HEK293 (cell line): ENCODE data around the gene ARHGEF11.

Experiments used
- GLIS2 ChIP-seq: fragments of 450-650 bp; formaldehyde crosslinking; IDR thresholded peaks from 2 replicates; pipeline ENCODE4 v1.5.1; 2016; ENCODE audit warnings: missing biosample characterization, missing genetic modification characterization
- MYNN ChIP-seq: fragments of 450-650 bp; formaldehyde crosslinking; IDR thresholded peaks from 2 replicates; pipeline ENCODE4 v1.5.1; 2016; ENCODE audit warnings: missing biosample characterization, missing genetic modification characterization, borderline replicate concordance
- OSR2 ChIP-seq: fragments of 450-650 bp; formaldehyde crosslinking; IDR thresholded peaks from 2 replicates; pipeline ENCODE4 v1.5.1; 2016; ENCODE audit warnings: missing biosample characterization, missing genetic modification characterization
- RBAK ChIP-seq: fragments of 450-650 bp; formaldehyde crosslinking; IDR thresholded peaks from 2 replicates; pipeline ENCODE4 v1.5.1; 2016; ENCODE audit warnings: missing biosample characterization, missing genetic modification characterization
- SALL2 ChIP-seq: fragments of 450-650 bp; formaldehyde crosslinking; IDR thresholded peaks from 2 replicates; pipeline ENCODE4 v1.5.0; 2017; ENCODE audit warnings: missing biosample characterization, mild to moderate bottlenecking, missing genetic modification characterization, borderline replicate concordance
- SP3 ChIP-seq: fragments of 450-650 bp; formaldehyde crosslinking; IDR thresholded peaks from 2 replicates; pipeline ENCODE4 v1.5.1; 2016; ENCODE audit warnings: missing biosample characterization, missing genetic modification characterization
- ZFP41 ChIP-seq: fragments of 450-650 bp; formaldehyde crosslinking; IDR thresholded peaks from 2 replicates; pipeline ENCODE4 v1.5.1; 2016; ENCODE audit warnings: missing biosample characterization, missing genetic modification characterization, borderline replicate concordance
- ZIC2 ChIP-seq: fragments of 450-650 bp; formaldehyde crosslinking; IDR thresholded peaks from 2 replicates; pipeline ENCODE4 v1.5.1; 2016; ENCODE audit warnings: missing biosample characterization, missing genetic modification characterization
- ZNF10 ChIP-seq: fragments of 450-650 bp; formaldehyde crosslinking; IDR thresholded peaks from 2 replicates; pipeline ENCODE4 v1.5.1; 2017; ENCODE audit warnings: missing biosample characterization, missing genetic modification characterization
- ZNF114 ChIP-seq: fragments of 450-650 bp; formaldehyde crosslinking; IDR thresholded peaks from 2 replicates; pipeline ENCODE4 v1.5.0; 2017; ENCODE audit warnings: missing biosample characterization, missing genetic modification characterization
- ZNF138 ChIP-seq: fragments of 450-650 bp; formaldehyde crosslinking; IDR thresholded peaks from 2 replicates; pipeline ENCODE4 v1.5.1; 2016; ENCODE audit warnings: missing biosample characterization, missing genetic modification characterization, borderline replicate concordance
- ZNF169 ChIP-seq: fragments of 450-650 bp; formaldehyde crosslinking; IDR thresholded peaks from 2 replicates; pipeline ENCODE4 v1.5.1; 2016; ENCODE audit warnings: missing biosample characterization, missing genetic modification characterization
- ZNF239 ChIP-seq: fragments of 450-650 bp; formaldehyde crosslinking; IDR thresholded peaks from 2 replicates; pipeline ENCODE4 v1.5.1; 2016; ENCODE audit warnings: missing biosample characterization, missing genetic modification characterization
- ZNF274 ChIP-seq, 2 experiments: fragments of 200-500 bp in 1 of 2; fragments of 450-650 bp in 1 of 2; sonication (Bioruptor generic) in 1 of 2; formaldehyde crosslinking in 1 of 2; IDR thresholded peaks; 2 replicates each; pipeline versions ENCODE4 v1.5.1 to v1.6.1; 2014 to 2016; ENCODE audit warnings: borderline replicate concordance in 1 of 2, inconsistent platforms in 1 of 2, low read length in 1 of 2, missing biosample characterization in 1 of 2, missing genetic modification characterization in 1 of 2
- ZNF366 ChIP-seq: fragments of 450-650 bp; formaldehyde crosslinking; conservative IDR thresholded peaks from 2 replicates; pipeline ENCODE4 v1.5.1; 2016; ENCODE audit warnings: missing biosample characterization, missing genetic modification characterization
- ZNF510 ChIP-seq: fragments of 450-650 bp; formaldehyde crosslinking; IDR thresholded peaks from 2 replicates; pipeline ENCODE4 v1.5.1; 2018; ENCODE audit warnings: mild to moderate bottlenecking, missing genetic modification characterization, missing biosample characterization; ENCODE audit not compliant: insufficient replicate concordance
- ZNF555 ChIP-seq: fragments of 450-650 bp; formaldehyde crosslinking; conservative IDR thresholded peaks from 2 replicates; pipeline ENCODE4 v1.5.1; 2017; ENCODE audit warnings: missing biosample characterization, mild to moderate bottlenecking, missing genetic modification characterization, inconsistent platforms
- ZNF585B ChIP-seq: fragments of 450-650 bp; formaldehyde crosslinking; IDR thresholded peaks from 2 replicates; pipeline ENCODE4 v1.5.1; 2016; ENCODE audit warnings: missing biosample characterization, missing genetic modification characterization
- ZNF654 ChIP-seq: fragments of 450-650 bp; formaldehyde crosslinking; IDR thresholded peaks from 2 replicates; pipeline ENCODE4 v1.5.1; 2016; ENCODE audit warnings: low read depth, missing biosample characterization, missing genetic modification characterization
- ZNF747 ChIP-seq: fragments of 450-650 bp; formaldehyde crosslinking; IDR thresholded peaks from 2 replicates; pipeline ENCODE4 v1.5.1; 2016; ENCODE audit warnings: missing biosample characterization, missing genetic modification characterization
- ZNF777 ChIP-seq: fragments of 450-650 bp; formaldehyde crosslinking; IDR thresholded peaks from 2 replicates; pipeline ENCODE4 v1.5.1; 2017; ENCODE audit warnings: missing biosample characterization, missing genetic modification characterization, borderline replicate concordance
- ZSCAN23 ChIP-seq: fragments of 450-650 bp; formaldehyde crosslinking; IDR thresholded peaks from 2 replicates; pipeline ENCODE4 v1.5.1; 2016; ENCODE audit warnings: missing biosample characterization, missing genetic modification characterization
- ZXDB ChIP-seq: fragments of 450-650 bp; formaldehyde crosslinking; IDR thresholded peaks from 2 replicates; pipeline ENCODE4 v1.5.1; 2016; ENCODE audit warnings: missing biosample characterization, missing genetic modification characterization
- TF ChIP-seq, protein P1 (sequence below): fragments of 450-650 bp; formaldehyde crosslinking; conservative IDR thresholded peaks from 2 replicates; pipeline ENCODE4 v1.5.1; 2016; ENCODE audit warnings: low read depth, missing biosample characterization, missing genetic modification characterization
- TF ChIP-seq, protein P2 (sequence below): fragments of 450-650 bp; formaldehyde crosslinking; IDR thresholded peaks from 2 replicates; pipeline ENCODE4 v1.5.1; 2016; ENCODE audit warnings: missing biosample characterization, missing genetic modification characterization
- TF ChIP-seq, protein P3 (sequence below): fragments of 450-650 bp; formaldehyde crosslinking; IDR thresholded peaks from 2 replicates; pipeline ENCODE4 v1.5.1; 2016; ENCODE audit warnings: missing biosample characterization, missing genetic modification characterization
- TF ChIP-seq, protein P4 (sequence below): fragments of 450-650 bp; formaldehyde crosslinking; IDR thresholded peaks from 2 replicates; pipeline ENCODE4 v1.5.1; 2016; ENCODE audit warnings: missing biosample characterization, missing genetic modification characterization
- TF ChIP-seq, protein P5 (sequence below): fragments of 450-650 bp; formaldehyde crosslinking; IDR thresholded peaks from 2 replicates; pipeline ENCODE4 v1.5.1; 2016; ENCODE audit warnings: missing biosample characterization, missing genetic modification characterization

The ARHGEF11 gene

DNA sequence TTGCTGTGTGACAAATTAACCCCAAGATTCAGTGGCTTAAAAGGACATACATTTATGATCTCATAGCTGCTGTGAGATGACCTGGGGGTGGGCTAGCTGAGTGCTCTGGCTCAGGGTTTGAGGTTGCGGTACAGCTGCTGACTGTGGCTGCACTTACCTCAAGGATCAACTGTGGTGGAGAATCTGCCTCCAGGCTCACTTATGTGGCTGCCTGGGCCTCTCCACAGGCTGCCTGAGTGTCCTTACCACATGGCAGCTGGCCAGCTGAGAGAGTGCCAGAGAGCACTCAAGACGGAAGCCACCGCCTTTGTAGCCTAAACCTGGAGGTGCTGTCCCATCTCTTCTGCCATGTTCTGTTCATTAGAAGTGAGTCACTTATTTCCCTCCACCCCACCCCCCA is 119.4 kb downstream of the ARHGEF11 start (continued):
- TF ChIP-seq, protein P1, sequence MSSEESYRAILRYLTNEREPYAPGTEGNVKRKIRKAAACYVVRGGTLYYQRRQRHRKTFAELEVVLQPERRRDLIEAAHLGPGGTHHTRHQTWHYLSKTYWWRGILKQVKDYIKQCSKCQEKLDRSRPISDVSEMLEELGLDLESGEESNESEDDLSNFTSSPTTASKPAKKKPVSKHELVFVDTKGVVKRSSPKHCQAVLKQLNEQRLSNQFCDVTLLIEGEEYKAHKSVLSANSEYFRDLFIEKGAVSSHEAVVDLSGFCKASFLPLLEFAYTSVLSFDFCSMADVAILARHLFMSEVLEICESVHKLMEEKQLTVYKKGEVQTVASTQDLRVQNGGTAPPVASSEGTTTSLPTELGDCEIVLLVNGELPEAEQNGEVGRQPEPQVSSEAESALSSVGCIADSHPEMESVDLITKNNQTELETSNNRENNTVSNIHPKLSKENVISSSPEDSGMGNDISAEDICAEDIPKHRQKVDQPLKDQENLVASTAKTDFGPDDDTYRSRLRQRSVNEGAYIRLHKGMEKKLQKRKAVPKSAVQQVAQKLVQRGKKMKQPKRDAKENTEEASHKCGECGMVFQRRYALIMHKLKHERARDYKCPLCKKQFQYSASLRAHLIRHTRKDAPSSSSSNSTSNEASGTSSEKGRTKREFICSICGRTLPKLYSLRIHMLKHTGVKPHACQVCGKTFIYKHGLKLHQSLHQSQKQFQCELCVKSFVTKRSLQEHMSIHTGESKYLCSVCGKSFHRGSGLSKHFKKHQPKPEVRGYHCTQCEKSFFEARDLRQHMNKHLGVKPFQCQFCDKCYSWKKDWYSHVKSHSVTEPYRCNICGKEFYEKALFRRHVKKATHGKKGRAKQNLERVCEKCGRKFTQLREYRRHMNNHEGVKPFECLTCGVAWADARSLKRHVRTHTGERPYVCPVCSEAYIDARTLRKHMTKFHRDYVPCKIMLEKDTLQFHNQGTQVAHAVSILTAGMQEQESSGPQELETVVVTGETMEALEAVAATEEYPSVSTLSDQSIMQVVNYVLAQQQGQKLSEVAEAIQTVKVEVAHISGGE (tag by site-specific recombination): no peak
- no peak for TF ChIP-seq ZNF239 (tag by site-specific recombination)
- TF ChIP-seq ZNF555 (tag by site-specific recombination): no peak
- peak; percentile 53; the same call in 1 of the 2 replicates for TF ChIP-seq ZNF366 (tag by site-specific recombination)
- TF ChIP-seq GLIS2 (tag by site-specific recombination): peak; percentile 39; the same call in 1 of the 2 replicates
- TF ChIP-seq, protein P2, sequence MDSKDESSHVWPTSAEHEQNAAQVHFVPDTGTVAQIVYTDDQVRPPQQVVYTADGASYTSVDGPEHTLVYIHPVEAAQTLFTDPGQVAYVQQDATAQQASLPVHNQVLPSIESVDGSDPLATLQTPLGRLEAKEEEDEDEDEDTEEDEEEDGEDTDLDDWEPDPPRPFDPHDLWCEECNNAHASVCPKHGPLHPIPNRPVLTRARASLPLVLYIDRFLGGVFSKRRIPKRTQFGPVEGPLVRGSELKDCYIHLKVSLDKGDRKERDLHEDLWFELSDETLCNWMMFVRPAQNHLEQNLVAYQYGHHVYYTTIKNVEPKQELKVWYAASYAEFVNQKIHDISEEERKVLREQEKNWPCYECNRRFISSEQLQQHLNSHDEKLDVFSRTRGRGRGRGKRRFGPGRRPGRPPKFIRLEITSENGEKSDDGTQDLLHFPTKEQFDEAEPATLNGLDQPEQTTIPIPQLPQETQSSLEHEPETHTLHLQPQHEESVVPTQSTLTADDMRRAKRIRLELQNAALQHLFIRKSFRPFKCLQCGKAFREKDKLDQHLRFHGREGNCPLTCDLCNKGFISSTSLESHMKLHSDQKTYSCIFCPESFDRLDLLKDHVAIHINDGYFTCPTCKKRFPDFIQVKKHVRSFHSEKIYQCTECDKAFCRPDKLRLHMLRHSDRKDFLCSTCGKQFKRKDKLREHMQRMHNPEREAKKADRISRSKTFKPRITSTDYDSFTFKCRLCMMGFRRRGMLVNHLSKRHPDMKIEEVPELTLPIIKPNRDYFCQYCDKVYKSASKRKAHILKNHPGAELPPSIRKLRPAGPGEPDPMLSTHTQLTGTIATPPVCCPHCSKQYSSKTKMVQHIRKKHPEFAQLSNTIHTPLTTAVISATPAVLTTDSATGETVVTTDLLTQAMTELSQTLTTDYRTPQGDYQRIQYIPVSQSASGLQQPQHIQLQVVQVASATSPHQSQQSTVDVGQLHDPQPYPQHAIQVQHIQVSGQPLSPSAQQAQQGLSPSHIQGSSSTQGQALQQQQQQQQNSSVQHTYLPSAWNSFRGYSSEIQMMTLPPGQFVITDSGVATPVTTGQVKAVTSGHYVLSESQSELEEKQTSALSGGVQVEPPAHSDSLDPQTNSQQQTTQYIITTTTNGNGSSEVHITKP (tag by site-specific recombination): peak; percentile 25; the same call in 1 of the 2 replicates
- TF ChIP-seq ZNF777 (tag by site-specific recombination): no peak
- TF ChIP-seq ZNF138 (tag by site-specific recombination): no peak
- TF ChIP-seq ZNF654 (tag by site-specific recombination): no peak
- no peak for TF ChIP-seq RBAK (tag by site-specific recombination)
- no peak for TF ChIP-seq ZNF10 (tag by site-specific recombination)
- TF ChIP-seq ZNF585B: no peak
- no peak for TF ChIP-seq ZNF169
- TF ChIP-seq, protein P3, sequence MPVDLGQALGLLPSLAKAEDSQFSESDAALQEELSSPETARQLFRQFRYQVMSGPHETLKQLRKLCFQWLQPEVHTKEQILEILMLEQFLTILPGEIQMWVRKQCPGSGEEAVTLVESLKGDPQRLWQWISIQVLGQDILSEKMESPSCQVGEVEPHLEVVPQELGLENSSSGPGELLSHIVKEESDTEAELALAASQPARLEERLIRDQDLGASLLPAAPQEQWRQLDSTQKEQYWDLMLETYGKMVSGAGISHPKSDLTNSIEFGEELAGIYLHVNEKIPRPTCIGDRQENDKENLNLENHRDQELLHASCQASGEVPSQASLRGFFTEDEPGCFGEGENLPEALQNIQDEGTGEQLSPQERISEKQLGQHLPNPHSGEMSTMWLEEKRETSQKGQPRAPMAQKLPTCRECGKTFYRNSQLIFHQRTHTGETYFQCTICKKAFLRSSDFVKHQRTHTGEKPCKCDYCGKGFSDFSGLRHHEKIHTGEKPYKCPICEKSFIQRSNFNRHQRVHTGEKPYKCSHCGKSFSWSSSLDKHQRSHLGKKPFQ (tag by site-specific recombination): no peak
- TF ChIP-seq OSR2: peak; percentile 92
- peak; percentile 46; the same call in 1 of the 2 replicates for TF ChIP-seq ZXDB (tag by site-specific recombination)
- no peak for TF ChIP-seq ZSCAN23
- no peak for TF ChIP-seq ZNF510 (tag by site-specific recombination)
- TF ChIP-seq MYNN (tag by site-specific recombination): no peak
- TF ChIP-seq, protein P4, sequence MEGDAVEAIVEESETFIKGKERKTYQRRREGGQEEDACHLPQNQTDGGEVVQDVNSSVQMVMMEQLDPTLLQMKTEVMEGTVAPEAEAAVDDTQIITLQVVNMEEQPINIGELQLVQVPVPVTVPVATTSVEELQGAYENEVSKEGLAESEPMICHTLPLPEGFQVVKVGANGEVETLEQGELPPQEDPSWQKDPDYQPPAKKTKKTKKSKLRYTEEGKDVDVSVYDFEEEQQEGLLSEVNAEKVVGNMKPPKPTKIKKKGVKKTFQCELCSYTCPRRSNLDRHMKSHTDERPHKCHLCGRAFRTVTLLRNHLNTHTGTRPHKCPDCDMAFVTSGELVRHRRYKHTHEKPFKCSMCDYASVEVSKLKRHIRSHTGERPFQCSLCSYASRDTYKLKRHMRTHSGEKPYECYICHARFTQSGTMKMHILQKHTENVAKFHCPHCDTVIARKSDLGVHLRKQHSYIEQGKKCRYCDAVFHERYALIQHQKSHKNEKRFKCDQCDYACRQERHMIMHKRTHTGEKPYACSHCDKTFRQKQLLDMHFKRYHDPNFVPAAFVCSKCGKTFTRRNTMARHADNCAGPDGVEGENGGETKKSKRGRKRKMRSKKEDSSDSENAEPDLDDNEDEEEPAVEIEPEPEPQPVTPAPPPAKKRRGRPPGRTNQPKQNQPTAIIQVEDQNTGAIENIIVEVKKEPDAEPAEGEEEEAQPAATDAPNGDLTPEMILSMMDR (tag by site-specific recombination): no peak
- no peak for TF ChIP-seq ZNF747 (tag by site-specific recombination)
- TF ChIP-seq ZNF274 (IDR thresholded peaks at IDR 0.05; ENCODE audit: low read length): no peak
- TF ChIP-seq ZNF274 (tag by site-specific recombination; IDR thresholded peaks at IDR 0.05; ENCODE audit: borderline replicate concordance): no peak
- TF ChIP-seq, protein P5, sequence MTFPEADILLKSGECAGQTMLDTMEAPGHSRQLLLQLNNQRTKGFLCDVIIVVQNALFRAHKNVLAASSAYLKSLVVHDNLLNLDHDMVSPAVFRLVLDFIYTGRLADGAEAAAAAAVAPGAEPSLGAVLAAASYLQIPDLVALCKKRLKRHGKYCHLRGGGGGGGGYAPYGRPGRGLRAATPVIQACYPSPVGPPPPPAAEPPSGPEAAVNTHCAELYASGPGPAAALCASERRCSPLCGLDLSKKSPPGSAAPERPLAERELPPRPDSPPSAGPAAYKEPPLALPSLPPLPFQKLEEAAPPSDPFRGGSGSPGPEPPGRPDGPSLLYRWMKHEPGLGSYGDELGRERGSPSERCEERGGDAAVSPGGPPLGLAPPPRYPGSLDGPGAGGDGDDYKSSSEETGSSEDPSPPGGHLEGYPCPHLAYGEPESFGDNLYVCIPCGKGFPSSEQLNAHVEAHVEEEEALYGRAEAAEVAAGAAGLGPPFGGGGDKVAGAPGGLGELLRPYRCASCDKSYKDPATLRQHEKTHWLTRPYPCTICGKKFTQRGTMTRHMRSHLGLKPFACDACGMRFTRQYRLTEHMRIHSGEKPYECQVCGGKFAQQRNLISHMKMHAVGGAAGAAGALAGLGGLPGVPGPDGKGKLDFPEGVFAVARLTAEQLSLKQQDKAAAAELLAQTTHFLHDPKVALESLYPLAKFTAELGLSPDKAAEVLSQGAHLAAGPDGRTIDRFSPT (tag by site-specific recombination): 0 out of 2 replicates have a peak, but pooled peaks have one; percentile 17
- no peak for TF ChIP-seq ZFP41 (tag by site-specific recombination)
- no peak for TF ChIP-seq SP3 (tag by site-specific recombination)
- no peak for TF ChIP-seq SALL2 (tag by site-specific recombination)
- peak; percentile 98 for TF ChIP-seq ZIC2 (tag by site-specific recombination)
- TF ChIP-seq ZNF114 (tag by site-specific recombination): no peak
